SH-SY5Y (cell line): ENCODE results near the gene TRPC4.

Experiments used
- GATA2 ChIP-seq: IDR thresholded peaks from 2 replicates; pipeline ENCODE4 v1.6.1; 2011; ENCODE audit warnings: mild to moderate bottlenecking, low read depth, low read length
- GATA3 ChIP-seq: IDR thresholded peaks from 2 replicates; pipeline ENCODE4 v1.6.1; 2011; ENCODE audit warnings: low read depth, mild to moderate bottlenecking, low read length, moderate library complexity

GRCh38 chr13:37753776-37754175, 115.8 kb downstream of the TRPC4 start:
- TF ChIP-seq GATA2: no peak
- TF ChIP-seq GATA3: no peak
